ENCODE measurements around the gene RIMS3.

Gene RIMS3

GRCh38 chr1:40662864-40663263, 2.6 kb downstream of the RIMS3 start:
- TF ChIP-seq SIN3A (IDR thresholded peaks at IDR 0.05; ENCODE audit: borderline replicate concordance, insufficient read depth, low read length) (no peak), FOXP2 (optimal IDR thresholded peaks at IDR 0.05; ENCODE audit: borderline replicate concordance, extremely low read depth, extremely low read length, insufficient read depth) (no peak), TAF1 (IDR thresholded peaks at IDR 0.05; ENCODE audit: borderline replicate concordance, insufficient read depth, low read length) (no peak), POLR2AphosphoS5 (IDR thresholded peaks at IDR 0.05; ENCODE audit: low read depth, low read length) (no peak), REST (IDR thresholded peaks at IDR 0.05; ENCODE audit: insufficient read depth in 1 of 2, low read depth in 2 of 2, low read length in 2 of 2) (no peak)

DNA sequence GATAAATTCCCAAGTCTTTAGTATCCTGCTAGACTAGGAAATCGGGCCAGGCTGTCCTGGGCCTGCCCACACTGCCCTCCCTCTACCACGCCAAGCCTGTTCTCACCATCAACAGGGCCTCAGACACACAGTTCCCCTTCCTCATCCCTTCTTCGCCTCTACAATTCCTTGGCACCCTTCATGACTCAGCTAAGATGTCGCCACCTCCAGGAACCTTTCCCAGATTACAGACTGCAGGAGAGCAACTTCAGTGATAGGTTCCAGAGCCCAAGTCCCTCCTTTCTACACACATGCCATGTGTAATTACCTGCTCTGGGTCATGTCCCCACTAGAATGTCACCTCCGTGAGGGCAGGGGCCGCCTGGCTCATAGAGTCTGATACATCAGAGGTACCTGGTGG, 3.3 kb downstream of the RIMS3 start:
- TF ChIP-seq POLR2AphosphoS5 (IDR thresholded peaks at IDR 0.05; ENCODE audit: low read depth, low read length) = no peak

GRCh38 chr1:40661678-40662077, 3.8 kb downstream of the RIMS3 start:
- TF ChIP-seq TAF1 (IDR thresholded peaks at IDR 0.05; ENCODE audit: borderline replicate concordance, insufficient read depth, low read length) = no peak
- TF ChIP-seq FOXP2 (optimal IDR thresholded peaks at IDR 0.05; ENCODE audit: borderline replicate concordance, extremely low read depth, extremely low read length, insufficient read depth) = no peak

GRCh38 chr1:40659649-40659947, 5.9 kb downstream of the RIMS3 start:
- TF ChIP-seq FOXP2 (optimal IDR thresholded peaks at IDR 0.05; ENCODE audit: borderline replicate concordance, extremely low read depth, extremely low read length, insufficient read depth) (no peak), POLR2AphosphoS5 (IDR thresholded peaks at IDR 0.05; ENCODE audit: low read depth, low read length) (no peak), SIN3A (IDR thresholded peaks at IDR 0.05; ENCODE audit: borderline replicate concordance, insufficient read depth, low read length) (no peak), TAF1 (IDR thresholded peaks at IDR 0.05; ENCODE audit: borderline replicate concordance, insufficient read depth, low read length) (no peak), REST (IDR thresholded peaks at IDR 0.05; ENCODE audit: insufficient read depth in 1 of 2, low read depth in 2 of 2, low read length in 2 of 2) (no peak)

DNA sequence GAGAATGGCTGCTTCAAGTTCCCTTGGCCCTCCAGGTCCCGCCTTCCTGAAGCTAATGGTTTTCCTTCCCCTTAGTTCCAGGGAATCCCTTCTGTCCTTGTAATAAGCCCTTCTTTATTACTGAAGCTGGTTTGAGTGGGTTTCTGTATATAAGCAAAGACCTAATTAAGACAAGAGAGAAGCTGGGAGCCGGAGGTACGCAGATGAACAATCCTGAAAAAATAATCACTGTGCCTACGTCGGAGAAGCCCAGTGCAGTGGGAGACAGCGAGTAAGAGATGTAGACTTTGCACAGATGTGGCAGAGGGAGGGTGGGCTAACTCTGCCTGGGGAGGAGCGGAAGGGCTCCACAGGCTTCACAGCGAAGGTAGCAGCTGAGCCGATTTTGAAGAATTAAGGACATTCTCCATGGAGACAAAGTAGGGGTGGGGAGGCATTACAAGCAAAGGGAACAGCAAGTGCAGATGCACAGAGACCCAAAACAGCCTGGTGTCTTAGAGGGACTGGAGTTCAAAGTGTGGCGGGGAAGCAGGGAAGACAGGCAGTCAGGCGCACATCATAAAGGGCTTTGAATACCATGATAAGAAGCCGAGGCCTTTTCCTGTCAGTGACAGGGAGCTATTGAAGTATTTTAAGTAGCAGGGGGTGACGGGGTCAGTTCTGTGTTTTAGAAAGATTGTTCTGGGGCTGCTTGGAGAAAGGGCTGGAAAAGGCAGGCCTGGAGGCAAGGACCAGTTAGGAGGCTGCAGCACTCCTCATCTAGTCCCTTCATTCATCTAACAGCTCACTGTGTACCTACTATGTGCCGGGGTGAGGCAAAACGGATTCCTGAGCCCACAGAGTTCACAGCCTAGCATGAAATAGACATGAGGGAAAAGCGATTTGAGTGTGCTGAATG, 6.5 kb downstream of the RIMS3 start:
- no peak for TF ChIP-seq POLR2AphosphoS5 (IDR thresholded peaks at IDR 0.05; ENCODE audit: low read depth, low read length)
- TF ChIP-seq FOXP2 (optimal IDR thresholded peaks at IDR 0.05; ENCODE audit: borderline replicate concordance, extremely low read depth, extremely low read length, insufficient read depth) = no peak
- TF ChIP-seq TAF1 (IDR thresholded peaks at IDR 0.05; ENCODE audit: borderline replicate concordance, insufficient read depth, low read length) = no peak
- no peak for TF ChIP-seq SIN3A (IDR thresholded peaks at IDR 0.05; ENCODE audit: borderline replicate concordance, insufficient read depth, low read length)
- no peak for TF ChIP-seq REST (IDR thresholded peaks at IDR 0.05; ENCODE audit: insufficient read depth in 1 of 2, low read depth in 2 of 2, low read length in 2 of 2)

GRCh38 chr1:40657046-40657445, 8.4 kb downstream of the RIMS3 start:
- no peak for TF ChIP-seq TAF1 (IDR thresholded peaks at IDR 0.05; ENCODE audit: borderline replicate concordance, insufficient read depth, low read length)
- TF ChIP-seq POLR2AphosphoS5 (IDR thresholded peaks at IDR 0.05; ENCODE audit: low read depth, low read length) = no peak
- no peak for TF ChIP-seq REST (IDR thresholded peaks at IDR 0.05; ENCODE audit: insufficient read depth in 1 of 2, low read depth in 2 of 2, low read length in 2 of 2)
- TF ChIP-seq FOXP2 (optimal IDR thresholded peaks at IDR 0.05; ENCODE audit: borderline replicate concordance, extremely low read depth, extremely low read length, insufficient read depth) = no peak
- TF ChIP-seq SIN3A (IDR thresholded peaks at IDR 0.05; ENCODE audit: borderline replicate concordance, insufficient read depth, low read length) = no peak
